WTC11 (cell line): ENCODE results near the gene CZIB. TPM values are rescaled to one million over a fixed set of nuclear protein-coding genes. Genes with fewer than 3 reads are reported as not detected.

Experiments used
- ATAC-seq: fragments of 200-7000 bp; cut with Tn5 transposase; 2 replicates; pipeline ENCODE4 v1.10.0; 2021; ENCODE audit warnings: mild to moderate bottlenecking, moderate library complexity
- CTCF ChIA-PET: fragments of 300-600 bp; sonication (Branson Sonifier 250); formaldehyde crosslinking; loops from one replicate; lab custom pipeline; 2021; ENCODE audit warnings: antibody characterized with exemption; lab: Charles Lee
- POLR2A ChIA-PET: fragments of 350-600 bp; sonication (Branson Sonifier 250); formaldehyde crosslinking; loops from one replicate; lab custom pipeline; 2021; ENCODE audit warnings: antibody characterized with exemption; lab: Charles Lee
- DNase-seq: peaks from one replicate; pipeline ENCODE4 v3.0.0; 2021; ENCODE audit warnings: low spot score
- H3K27ac Mint-ChIP-seq: 2 replicates; pipeline ENCODE4 v1.8.0; 2021; ENCODE audit warnings: mixed read lengths
- H3K27me3 Mint-ChIP-seq: 2 replicates; pipeline ENCODE4 v1.8.0; 2021; ENCODE audit warnings: low read depth, mild to moderate bottlenecking, moderate library complexity, mixed read lengths
- H3K36me3 Mint-ChIP-seq: 2 replicates; pipeline ENCODE4 v1.8.0; 2021; ENCODE audit warnings: mixed read lengths
- H3K4me1 Mint-ChIP-seq: 2 replicates; pipeline ENCODE4 v1.8.0; 2022; ENCODE audit warnings: mixed read lengths
- H3K4me3 Mint-ChIP-seq: 2 replicates; pipeline ENCODE4 v1.8.0; 2021; ENCODE audit warnings: mild to moderate bottlenecking, moderate library complexity, mixed read lengths
- H3K9me3 Mint-ChIP-seq: 2 replicates; pipeline ENCODE4 v1.8.0; 2021; ENCODE audit warnings: mixed read lengths
- ARID4B ChIP-seq: sonication (generic); formaldehyde crosslinking; IDR thresholded peaks from 2 replicates; pipeline ENCODE4 v1.8.0; 2023; ENCODE audit warnings: missing genetic modification reagents, mild to moderate bottlenecking, borderline replicate concordance
- CBFB ChIP-seq: sonication (generic); formaldehyde crosslinking; IDR thresholded peaks from 2 replicates; pipeline ENCODE4 v1.8.1; 2022; ENCODE audit warnings: mild to moderate bottlenecking, low read depth, missing genetic modification reagents
- CREM ChIP-seq: sonication (generic); formaldehyde crosslinking; IDR thresholded peaks from 2 replicates; pipeline ENCODE4 v1.8.1; 2022; ENCODE audit warnings: mild to moderate bottlenecking, missing genetic modification reagents, moderate library complexity
- ESRRA ChIP-seq: sonication (generic); formaldehyde crosslinking; IDR thresholded peaks from 2 replicates; pipeline ENCODE4 v1.8.1; 2022; ENCODE audit warnings: mild to moderate bottlenecking, missing genetic modification reagents, borderline replicate concordance
- ETV6 ChIP-seq: sonication (generic); formaldehyde crosslinking; IDR thresholded peaks from 2 replicates; pipeline ENCODE4 v1.8.1; 2022; ENCODE audit warnings: mild to moderate bottlenecking, missing genetic modification reagents
- FOXK1 ChIP-seq: sonication (generic); formaldehyde crosslinking; IDR thresholded peaks from 2 replicates; pipeline ENCODE4 v1.8.0; 2022; ENCODE audit warnings: mild to moderate bottlenecking, moderate library complexity, missing genetic modification reagents
- FOXP1 ChIP-seq: sonication (generic); formaldehyde crosslinking; IDR thresholded peaks from 2 replicates; pipeline ENCODE4 v1.8.0; 2022; ENCODE audit warnings: missing genetic modification reagents, mild to moderate bottlenecking, moderate library complexity, borderline replicate concordance
- FOXP4 ChIP-seq: sonication (generic); formaldehyde crosslinking; IDR thresholded peaks from 2 replicates; pipeline ENCODE4 v1.8.0; 2022; ENCODE audit warnings: mild to moderate bottlenecking, missing genetic modification reagents
- HMGXB4 ChIP-seq: sonication (generic); formaldehyde crosslinking; IDR thresholded peaks from 2 replicates; pipeline ENCODE4 v1.8.1; 2023; ENCODE audit warnings: mild to moderate bottlenecking, moderate library complexity, missing genetic modification reagents
- KAT7 ChIP-seq: sonication (generic); formaldehyde crosslinking; IDR thresholded peaks from 2 replicates; pipeline ENCODE4 v1.8.1; 2023; ENCODE audit warnings: missing genetic modification reagents, mild to moderate bottlenecking, borderline replicate concordance
- MAX ChIP-seq: sonication (generic); formaldehyde crosslinking; IDR thresholded peaks from 2 replicates; pipeline ENCODE4 v1.8.0; 2022; ENCODE audit warnings: mild to moderate bottlenecking, missing genetic modification reagents
- MYBL2 ChIP-seq: sonication (generic); formaldehyde crosslinking; IDR thresholded peaks from 2 replicates; pipeline ENCODE4 v1.8.1; 2023; ENCODE audit warnings: mild to moderate bottlenecking, moderate library complexity, missing genetic modification reagents
- NR2C2 ChIP-seq: sonication (generic); formaldehyde crosslinking; IDR thresholded peaks from 2 replicates; pipeline ENCODE4 v1.8.0; 2022; ENCODE audit warnings: mild to moderate bottlenecking, missing genetic modification reagents
- RELA ChIP-seq: sonication (generic); formaldehyde crosslinking; IDR thresholded peaks from 2 replicates; pipeline ENCODE4 v1.8.1; 2022; ENCODE audit warnings: missing genetic modification reagents, mild to moderate bottlenecking, borderline replicate concordance
- SOX15 ChIP-seq: fragments of 250-450 bp; sonication (Bioruptor Pico); IDR thresholded peaks from 2 replicates; pipeline ENCODE4 v1.9.0; 2021; ENCODE audit warnings: mild to moderate bottlenecking
- SP1 ChIP-seq: sonication (generic); formaldehyde crosslinking; conservative IDR thresholded peaks from 2 replicates; pipeline ENCODE4 v1.8.1; 2022; ENCODE audit warnings: missing genetic modification reagents
- TEAD1 ChIP-seq: sonication (generic); formaldehyde crosslinking; IDR thresholded peaks from 2 replicates; pipeline ENCODE4 v1.8.0; 2022; ENCODE audit warnings: mild to moderate bottlenecking, missing genetic modification reagents
- TEAD4 ChIP-seq: sonication (generic); formaldehyde crosslinking; IDR thresholded peaks from 2 replicates; pipeline ENCODE4 v1.8.0; 2022; ENCODE audit warnings: mild to moderate bottlenecking, missing genetic modification reagents
- ZBTB21 ChIP-seq: sonication (generic); formaldehyde crosslinking; IDR thresholded peaks from 2 replicates; pipeline ENCODE4 v1.8.1; 2023; ENCODE audit warnings: mild to moderate bottlenecking, missing genetic modification reagents, borderline replicate concordance
- ZBTB43 ChIP-seq: sonication (generic); formaldehyde crosslinking; IDR thresholded peaks from 2 replicates; pipeline ENCODE4 v1.8.1; 2023; ENCODE audit warnings: mild to moderate bottlenecking, missing genetic modification reagents
- ZNF425 ChIP-seq: fragments of 250-450 bp; sonication (Bioruptor Pico); conservative IDR thresholded peaks from 2 replicates; pipeline ENCODE4 v1.9.0; 2021; ENCODE audit warnings: mild to moderate bottlenecking
- total RNA-seq: library from RNA; stranded (reverse); gene quantifications from 3 replicates; pipeline ENCODE4 v1.2.3, GENCODE V29; 2021

CZIB gene
- total RNA-seq, 1 experiment from 2014 or later, result 41.6 TPM

GRCh38 chr1:53238197-53239155 is 18.0 kb upstream of the CZIB start, which contains the start of gene MAGOH:
TSS of gene MAGOH (minus strand) at chr1:53238518. CDS start at chr1:53238448, 70 bp downstream.
- CTCF ChIA-PET, result interaction anchor here (0.6 to 1.0 kb wide), 2 partner anchors 16 to 40 kb away, joined by 3 read pairs; no protein-coding TSS in a partner anchor
- Mint-ChIP-seq H3K36me3 (peaks cover 19% of the 10 kb centered on the region), H3K27me3 (peaks cover 7% of the 10 kb centered on the region), H3K4me3 (peak within 1 kb of the TSS; percentile 96), H3K9me3 (no peaks in the 10 kb centered on the region), H3K27ac (peak within 1 kb of the TSS; percentile 96), H3K4me1 (peaks cover 12% of the 10 kb centered on the region)
- peak; percentile 96 for DNase-seq
- POLR2A ChIA-PET, result interaction anchor here (0.6 kb wide), 1 partner anchor 28 kb away, joined by 3 read pairs; no protein-coding TSS in a partner anchor
- ATAC-seq, result peak; percentile 98
- TF ChIP-seq FOXK1 (peak; percentile 99), MAX (CRISPR knock-in tag) (peak; percentile 35; the same call in 1 of the 2 replicates), FOXP1 (CRISPR knock-in tag) (peak; percentile 72; the same call in 1 of the 2 replicates), CREM (CRISPR knock-in tag) (peak; percentile 100), ETV6 (CRISPR knock-in tag) (peak; percentile 79; the same call in 1 of the 2 replicates), CBFB (CRISPR knock-in tag) (no peak), RELA (CRISPR knock-in tag) (0 out of 2 replicates have a peak, but pooled peaks have one; percentile 28), HMGXB4 (peak; percentile 45; the same call in 1 of the 2 replicates), MYBL2 (CRISPR knock-in tag) (no peak; the same call in 1 of the 2 replicates), SOX15 (no peak), ZNF425 (CRISPR knock-in tag) (no peak), FOXP4 (CRISPR knock-in tag) (peak; percentile 81), NR2C2 (0 out of 2 replicates have a peak, but pooled peaks have one; percentile 32), ESRRA (CRISPR knock-in tag) (0 out of 2 replicates have a peak, but pooled peaks have one; percentile 28), TEAD1 (CRISPR knock-in tag) (peak; percentile 12; the same call in 1 of the 2 replicates), TEAD4 (no peak), ARID4B (CRISPR knock-in tag) (peak; percentile 84; the same call in 1 of the 2 replicates), SP1 (CRISPR knock-in tag) (peak; percentile 95), ZBTB43 (CRISPR knock-in tag) (0 out of 2 replicates have a peak, but pooled peaks have one; percentile 29), ZBTB21 (CRISPR knock-in tag) (peak; percentile 4; the same call in 1 of the 2 replicates), KAT7 (CRISPR knock-in tag) (0 out of 2 replicates have a peak, but pooled peaks have one; percentile 34)
